GM12878 (cell line): Measurements from ENCODE around the gene RRM2. TPM values are rescaled to one million over a fixed set of nuclear protein-coding genes. Genes with fewer than 3 reads are reported as not detected.

Experiments used
- ATAC-seq: fragments of 200-7000 bp; cut with Tn5 transposase; 3 replicates; pipeline ENCODE4 v1.9.1; 2020; ENCODE audit warnings: mild to moderate bottlenecking, moderate library complexity
- BruUV-seq: library from RNA; stranded (reverse); fragments of 400-500 nt; replicated peaks from 2 replicates; lab custom pipeline; 2021; lab: Mats Ljungman, UMichigan
- CTCF ChIA-PET: fragments of 300-600 bp; sonication (Branson Sonifier 250); formaldehyde crosslinking; extraction: SDS; loops from one replicate; lab custom pipeline; 2021; ENCODE audit warnings: inconsistent platforms; lab: Yijun Ruan, JAX
- POLR2A ChIA-PET: fragments of 350-600 bp; formaldehyde crosslinking; extraction: SDS; loops from one replicate; lab custom pipeline; 2021; ENCODE audit warnings: inconsistent platforms; lab: Charles Lee
- RAD21 ChIA-PET: fragments of 300-600 bp; sonication (Branson Sonifier 250); formaldehyde crosslinking; loops from one replicate; lab custom pipeline; 2023; ENCODE audit warnings: antibody characterized with exemption; ENCODE audit not compliant: unreplicated experiment; lab: Charles Lee
- SMC1A ChIA-PET: fragments of 300-600 bp; sonication (Branson Sonifier 250); formaldehyde crosslinking; loops from one replicate; lab custom pipeline; 2023; ENCODE audit not compliant: unreplicated experiment, uncharacterized antibody; lab: Charles Lee
- DNase-seq: peaks from one replicate; pipeline ENCODE4 v3.0.0-alpha.2; 2011; ENCODE audit warnings: low read depth, low spot score
- FAIRE-seq: peaks from 3 replicates; lab custom pipeline; 2011; peaks lifted over from hg19 to GRCh38; lab: Jason Lieb, UNC
- H2AFZ ChIP-seq: 2 replicates; pipeline ENCODE4 v1.6.0; 2011; ENCODE audit warnings: low read depth, low read length, control low read depth; ENCODE audit not compliant: control insufficient read depth
- H3K27ac ChIP-seq: 2 replicates; pipeline ENCODE4 v1.5.1; 2011; ENCODE audit warnings: control low read depth; ENCODE audit not compliant: control insufficient read depth, insufficient read depth
- H3K27me3 ChIP-seq, 2 experiments: replicated peaks in 1 of 2; 2 replicates each; pipeline versions ENCODE4 v1.6.0 to v1.6.1; 2011; ENCODE audit warnings: low read length in 1 of 2; ENCODE audit not compliant: control insufficient read depth in 2 of 2, insufficient read depth in 2 of 2
- H3K36me3 ChIP-seq, 2 experiments: 2 replicates each; pipeline ENCODE4 v1.5.1; 2011; ENCODE audit warnings: low read length in 1 of 2; ENCODE audit not compliant: control insufficient read depth in 2 of 2, insufficient read depth in 2 of 2
- H3K4me1 ChIP-seq: 2 replicates; pipeline ENCODE4 v1.6.1; 2011; ENCODE audit warnings: mild to moderate bottlenecking, low read length, moderate library complexity, mixed read lengths; ENCODE audit not compliant: control insufficient read depth, insufficient read depth
- H3K4me2 ChIP-seq: 2 replicates; pipeline ENCODE4 v1.6.0; 2011; ENCODE audit warnings: control low read depth; ENCODE audit not compliant: control insufficient read depth, insufficient read depth
- H3K4me3 ChIP-seq: fragments of 200-600 bp; sonication (generic); 2 replicates; pipeline ENCODE4 v1.5.1; 2016
- H3K79me2 ChIP-seq: 2 replicates; pipeline ENCODE4 v1.6.0; 2011; ENCODE audit warnings: low read length; ENCODE audit not compliant: control insufficient read depth, insufficient read depth
- H3K9ac ChIP-seq: 2 replicates; pipeline ENCODE4 v1.8.0; 2011; ENCODE audit warnings: low read length, control low read depth, mixed read lengths; ENCODE audit not compliant: control insufficient read depth, insufficient read depth
- H3K9me3 ChIP-seq: replicated peaks from 3 replicates; pipeline ENCODE4 v1.5.1; 2011; ENCODE audit warnings: mild to moderate bottlenecking, low read length; ENCODE audit not compliant: control insufficient read depth, insufficient read depth
- H4K20me1 ChIP-seq: 2 replicates; pipeline ENCODE4 v1.6.0; 2011; ENCODE audit not compliant: control insufficient read depth, insufficient read depth
- CBX5 ChIP-seq: sonication (generic); IDR thresholded peaks from 2 replicates; pipeline ENCODE4 v1.6.1; 2016; ENCODE audit warnings: low read depth, moderate library complexity, mild to moderate bottlenecking, inconsistent platforms
- DPF2 ChIP-seq: fragments of 450-650 bp; IDR thresholded peaks from 2 replicates; pipeline ENCODE4 v1.6.1; 2017; ENCODE audit warnings: mild to moderate bottlenecking
- FOXM1 ChIP-seq: IDR thresholded peaks from 2 replicates; pipeline ENCODE4 v1.6.1; 2012; ENCODE audit warnings: low read depth, mild to moderate bottlenecking, inconsistent platforms, low read length, moderate library complexity
- MYB ChIP-seq: fragments of 150-350 bp; IDR thresholded peaks from 2 replicates; pipeline ENCODE4 v1.6.1; 2014; ENCODE audit warnings: mild to moderate bottlenecking, low read depth, low read length, borderline replicate concordance
- MYC ChIP-seq: IDR thresholded peaks from 2 replicates; pipeline ENCODE4 v1.6.1; 2011; ENCODE audit warnings: mild to moderate bottlenecking, low read length, moderate library complexity, inconsistent platforms; ENCODE audit not compliant: insufficient read depth, insufficient replicate concordance, insufficient read length, severe bottlenecking
- NR2F1 ChIP-seq: fragments of 450-650 bp; conservative IDR thresholded peaks from 2 replicates; pipeline ENCODE4 v1.6.1; 2017; ENCODE audit warnings: mild to moderate bottlenecking
- POLR2AphosphoS2 ChIP-seq: IDR thresholded peaks from 2 replicates; pipeline ENCODE4 v1.6.1; 2011; ENCODE audit warnings: low read depth, mild to moderate bottlenecking, low read length, improper control_type of control experiment, moderate library complexity
- POLR2AphosphoS5 ChIP-seq: IDR thresholded peaks from 2 replicates; pipeline ENCODE4 v1.6.1; 2011; ENCODE audit warnings: mild to moderate bottlenecking, low read length, inconsistent platforms
- SREBF1 ChIP-seq: IDR thresholded peaks from 2 replicates; pipeline ENCODE4 v1.6.1; 2012; ENCODE audit warnings: mild to moderate bottlenecking, low read length
- TCF12 ChIP-seq: IDR thresholded peaks from 2 replicates; pipeline ENCODE4 v1.6.1; 2011; ENCODE audit warnings: low read depth, mild to moderate bottlenecking, low read length
- WGBS: methylation state at CpG from one replicate; pipeline ENCODE4 v1.1.6; 2016; ENCODE audit warnings: low lambda C conversion rate; ENCODE audit not compliant: insufficient replicate concordance, insufficient coverage; ENCODE audit errors: missing lambda C conversion rate; 5-methylcytosine and 5-hydroxymethylcytosine counted together
- in situ Hi-C: fragments of 300-500 bp; cut with MboI; formaldehyde crosslinking; loops from 9 replicates; pipeline ENCODE4 v1.14.3; 2018; ENCODE audit warnings: mixed read lengths
- intact Hi-C: fragments of 100-400 bp; cut with micrococcal nuclease; formaldehyde crosslinking; loops from one replicate; pipeline ENCODE4 v1.14.2; 2022; ENCODE audit not compliant: unreplicated experiment
- polyA plus RNA-seq, 11 experiments: library from polyadenylated mRNA; depleted of rRNA in 4 of 11; unstranded in 6 of 11; stranded (reverse) in 5 of 11; fragments of >200 nt; fragmentation: Nextera tagmentation in 4 of 11; fragmentation: Illumina TruSeq in 1 of 11; extraction: Ambion mirVana in 4 of 11; extraction: Trizol in 1 of 11; gene quantifications; 1 replicate in 1 of 11; 2 replicates in 10 of 11; pipeline versions ENCODE4 v1.2.1 to v1.2.3, GENCODE V29; 2011 to 2016; ENCODE audit warnings: inconsistent platforms in 2 of 11, missing spikeins in 2 of 11, low read depth in 1 of 11
- total RNA-seq, 4 experiments: library from RNA; depleted of rRNA in 3 of 4; stranded (reverse); fragments of >200 nt in 3 of 4; fragmentation: Illumina TruSeq in 1 of 4; extraction: Trizol in 1 of 4; gene quantifications; 2 replicates each; pipeline versions ENCODE4 v1.2.1 to v1.2.3, GENCODE V29; 2013 to 2021
- TF ChIP-seq, protein P1 (sequence below): IDR thresholded peaks from 2 replicates; pipeline ENCODE4 v1.6.1; 2012; ENCODE audit warnings: low read depth, low read length, improper control_type of control experiment
- TF ChIP-seq, protein P2 (sequence below): IDR thresholded peaks from 2 replicates; pipeline ENCODE4 v1.6.1; 2012; ENCODE audit warnings: improper control_type of control experiment, low read depth, low read length; ENCODE audit not compliant: insufficient replicate concordance
- TF ChIP-seq, protein P3 (sequence below): fragments of 450-650 bp; IDR thresholded peaks from 2 replicates; pipeline ENCODE4 v1.6.1; 2017; ENCODE audit warnings: mild to moderate bottlenecking

Gene RRM2
- total and polyA plus RNA-seq, 10 of the 15 experiments (the other 5 are each of a cell fraction or from before 2014, with no cell fraction given): 54.4 to 771 (median 159) TPM

DNA sequence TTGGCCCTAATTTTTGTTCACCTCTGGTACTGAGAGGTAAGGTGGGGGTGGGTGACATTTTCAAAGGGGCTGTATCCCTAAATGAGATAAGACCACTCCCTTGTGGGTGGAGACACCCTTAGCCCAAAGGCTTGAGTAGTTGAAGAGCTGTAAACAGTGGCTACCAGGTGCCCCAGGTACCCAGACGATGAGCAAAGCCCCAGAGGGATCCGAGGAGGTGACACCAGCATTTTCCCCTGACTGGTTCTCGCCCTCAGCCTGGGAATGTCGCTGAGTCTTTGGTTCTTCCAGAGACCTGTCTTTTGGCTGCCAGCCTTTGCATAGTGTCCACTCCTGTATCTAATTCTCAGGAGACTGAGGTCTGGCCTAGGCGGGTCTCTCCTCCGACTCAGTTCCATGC is 36.5 kb downstream of the RRM2 start:
- in situ Hi-C loops: no loop called here
- no peak for TF ChIP-seq TCF12
- TF ChIP-seq POLR2AphosphoS2: no peak
- no peak for TF ChIP-seq FOXM1
- TF ChIP-seq POLR2AphosphoS5: no peak
- no peak for TF ChIP-seq CBX5
- TF ChIP-seq, protein P1, sequence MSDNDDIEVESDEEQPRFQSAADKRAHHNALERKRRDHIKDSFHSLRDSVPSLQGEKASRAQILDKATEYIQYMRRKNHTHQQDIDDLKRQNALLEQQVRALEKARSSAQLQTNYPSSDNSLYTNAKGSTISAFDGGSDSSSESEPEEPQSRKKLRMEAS: no peak
- TF ChIP-seq SREBF1: no peak
- no peak for TF ChIP-seq NR2F1
- TF ChIP-seq, protein P2, sequence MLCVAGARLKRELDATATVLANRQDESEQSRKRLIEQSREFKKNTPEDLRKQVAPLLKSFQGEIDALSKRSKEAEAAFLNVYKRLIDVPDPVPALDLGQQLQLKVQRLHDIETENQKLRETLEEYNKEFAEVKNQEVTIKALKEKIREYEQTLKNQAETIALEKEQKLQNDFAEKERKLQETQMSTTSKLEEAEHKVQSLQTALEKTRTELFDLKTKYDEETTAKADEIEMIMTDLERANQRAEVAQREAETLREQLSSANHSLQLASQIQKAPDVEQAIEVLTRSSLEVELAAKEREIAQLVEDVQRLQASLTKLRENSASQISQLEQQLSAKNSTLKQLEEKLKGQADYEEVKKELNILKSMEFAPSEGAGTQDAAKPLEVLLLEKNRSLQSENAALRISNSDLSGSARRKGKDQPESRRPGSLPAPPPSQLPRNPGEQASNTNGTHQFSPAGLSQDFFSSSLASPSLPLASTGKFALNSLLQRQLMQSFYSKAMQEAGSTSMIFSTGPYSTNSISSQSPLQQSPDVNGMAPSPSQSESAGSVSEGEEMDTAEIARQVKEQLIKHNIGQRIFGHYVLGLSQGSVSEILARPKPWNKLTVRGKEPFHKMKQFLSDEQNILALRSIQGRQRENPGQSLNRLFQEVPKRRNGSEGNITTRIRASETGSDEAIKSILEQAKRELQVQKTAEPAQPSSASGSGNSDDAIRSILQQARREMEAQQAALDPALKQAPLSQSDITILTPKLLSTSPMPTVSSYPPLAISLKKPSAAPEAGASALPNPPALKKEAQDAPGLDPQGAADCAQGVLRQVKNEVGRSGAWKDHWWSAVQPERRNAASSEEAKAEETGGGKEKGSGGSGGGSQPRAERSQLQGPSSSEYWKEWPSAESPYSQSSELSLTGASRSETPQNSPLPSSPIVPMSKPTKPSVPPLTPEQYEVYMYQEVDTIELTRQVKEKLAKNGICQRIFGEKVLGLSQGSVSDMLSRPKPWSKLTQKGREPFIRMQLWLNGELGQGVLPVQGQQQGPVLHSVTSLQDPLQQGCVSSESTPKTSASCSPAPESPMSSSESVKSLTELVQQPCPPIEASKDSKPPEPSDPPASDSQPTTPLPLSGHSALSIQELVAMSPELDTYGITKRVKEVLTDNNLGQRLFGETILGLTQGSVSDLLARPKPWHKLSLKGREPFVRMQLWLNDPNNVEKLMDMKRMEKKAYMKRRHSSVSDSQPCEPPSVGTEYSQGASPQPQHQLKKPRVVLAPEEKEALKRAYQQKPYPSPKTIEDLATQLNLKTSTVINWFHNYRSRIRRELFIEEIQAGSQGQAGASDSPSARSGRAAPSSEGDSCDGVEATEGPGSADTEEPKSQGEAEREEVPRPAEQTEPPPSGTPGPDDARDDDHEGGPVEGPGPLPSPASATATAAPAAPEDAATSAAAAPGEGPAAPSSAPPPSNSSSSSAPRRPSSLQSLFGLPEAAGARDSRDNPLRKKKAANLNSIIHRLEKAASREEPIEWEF: no peak
- TF ChIP-seq MYB: no peak
- TF ChIP-seq, protein P3, sequence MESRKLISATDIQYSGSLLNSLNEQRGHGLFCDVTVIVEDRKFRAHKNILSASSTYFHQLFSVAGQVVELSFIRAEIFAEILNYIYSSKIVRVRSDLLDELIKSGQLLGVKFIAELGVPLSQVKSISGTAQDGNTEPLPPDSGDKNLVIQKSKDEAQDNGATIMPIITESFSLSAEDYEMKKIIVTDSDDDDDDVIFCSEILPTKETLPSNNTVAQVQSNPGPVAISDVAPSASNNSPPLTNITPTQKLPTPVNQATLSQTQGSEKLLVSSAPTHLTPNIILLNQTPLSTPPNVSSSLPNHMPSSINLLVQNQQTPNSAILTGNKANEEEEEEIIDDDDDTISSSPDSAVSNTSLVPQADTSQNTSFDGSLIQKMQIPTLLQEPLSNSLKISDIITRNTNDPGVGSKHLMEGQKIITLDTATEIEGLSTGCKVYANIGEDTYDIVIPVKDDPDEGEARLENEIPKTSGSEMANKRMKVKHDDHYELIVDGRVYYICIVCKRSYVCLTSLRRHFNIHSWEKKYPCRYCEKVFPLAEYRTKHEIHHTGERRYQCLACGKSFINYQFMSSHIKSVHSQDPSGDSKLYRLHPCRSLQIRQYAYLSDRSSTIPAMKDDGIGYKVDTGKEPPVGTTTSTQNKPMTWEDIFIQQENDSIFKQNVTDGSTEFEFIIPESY: no peak
- TF ChIP-seq MYC: no peak
- no peak for TF ChIP-seq DPF2
- ChIA-PET POLR2A (no interaction called here), RAD21 (interaction anchor here (2.8 kb wide), 1 partner anchor 276 kb away, joined by 8 read pairs; no protein-coding TSS in a partner anchor), CTCF (interaction anchor here (1.6 kb wide), 1 partner anchor 276 kb away, joined by 8 read pairs; no protein-coding TSS in a partner anchor), SMC1A (interaction anchor here (1.0 kb wide), 1 partner anchor 249 kb away, joined by 3 read pairs; no protein-coding TSS in a partner anchor)
- no peak overlapping the region for H2AFZ ChIP-seq
- no peaks in the 10 kb centered on the region for H3K9me3 ChIP-seq
- FAIRE-seq (no peak), ATAC-seq (no peak), DNase-seq (no peak)
- no peaks in the 10 kb centered on the region for H3K4me1 ChIP-seq
- no peak overlapping the region for H3K27ac ChIP-seq
- peaks cover 0 to 16% of the 10 kb centered on the region in 2 experiments; a peak in 2 of 4 replicates for H3K36me3 ChIP-seq
- WGBS: 94% methylated on average over 6 of the region's 6 CpGs
- H3K27me3 ChIP-seq: no peaks in the 10 kb centered on the region
- no peak overlapping the region for H3K4me3 ChIP-seq
- H4K20me1 ChIP-seq: no peaks in the 10 kb centered on the region
- no peak overlapping the region for H3K4me2 ChIP-seq
- no TSS peak for BruUV-seq
- no peak overlapping the region for H3K9ac ChIP-seq
- intact Hi-C loops: no loop called here
- no peaks in the 10 kb centered on the region for H3K79me2 ChIP-seq
